ENCODE measurements around the gene DCANP1.

GRCh38 chr5:135423146-135423845 lies 23.9 kb downstream of the DCANP1 start:
- TF ChIP-seq EZH2 (IDR thresholded peaks at IDR 0.05; ENCODE audit: low read length) (no peak), CTCF (optimal IDR thresholded peaks at IDR 0.05 in 1 of 3, IDR thresholded peaks at IDR 0.05 in 1 of 3, conservative IDR thresholded peaks at IDR 0.05 in 1 of 3; ENCODE audit: extremely low read depth in 1 of 3, insufficient read depth in 2 of 3, low read length in 3 of 3) (no peak)

All from keratinocyte (primary cell).